Pons (tissue), 1 donor: ENCODE results near the gene SREBF1.

Source experiments
- DNase-seq: peaks from one replicate; pipeline ENCODE4 v3.0.0-alpha.2; 2016; ENCODE audit warnings: low spot score

Gene SREBF1

GRCh38 chr17:17779015-17779611, 57.7 kb downstream of the SREBF1 start:
- DNase-seq: no peak

GRCh38 chr17:17778308-17779014, 58.3 kb downstream of the SREBF1 start:
- DNase-seq: peak; percentile 84

GRCh38 chr17:17776889-17777288, 59.9 kb downstream of the SREBF1 start:
- no peak for DNase-seq

- DNase-seq: no peak
Observed at GRCh38 chr17:17774009-17774881, 62.5 kb downstream of the SREBF1 start.

GRCh38 chr17:17772231-17772630, 64.6 kb downstream of the SREBF1 start:
- DNase-seq: no peak

- no peak for DNase-seq
Observed at GRCh38 chr17:17771498-17772201, 65.1 kb downstream of the SREBF1 start.

- no peak for DNase-seq
Observed at GRCh38 chr17:17770632-17771044, 66.1 kb downstream of the SREBF1 start.

GRCh38 chr17:17769869-17770631, 66.7 kb downstream of the SREBF1 start:
- no peak for DNase-seq

GRCh38 chr17:17768424-17769088, 68.2 kb downstream of the SREBF1 start:
- no peak for DNase-seq

GRCh38 chr17:17767887-17768418, 68.8 kb downstream of the SREBF1 start:
- DNase-seq: no peak

GRCh38 chr17:17767154-17767869, 69.5 kb downstream of the SREBF1 start:
- DNase-seq: no peak

GRCh38 chr17:17766744-17767120, 70.1 kb downstream of the SREBF1 start:
- no peak for DNase-seq

- DNase-seq: peak; percentile 63
Observed at GRCh38 chr17:17766077-17766743, 70.6 kb downstream of the SREBF1 start.

- no peak for DNase-seq
Observed at GRCh38 chr17:17765359-17766076, 71.3 kb downstream of the SREBF1 start.

GRCh38 chr17:17763734-17764133, 73.1 kb downstream of the SREBF1 start:
- DNase-seq: no peak

GRCh38 chr17:17763136-17763535, 73.7 kb downstream of the SREBF1 start:
- no peak for DNase-seq

GRCh38 chr17:17762744-17763105, 74.1 kb downstream of the SREBF1 start:
- DNase-seq: no peak
